ENCODE data around the gene HDDC3. TPM values are rescaled to one million over a fixed set of nuclear protein-coding genes. Genes with fewer than 3 reads are reported as not detected.

HDDC3 gene
- polyA plus RNA-seq, 1 donor (not counting 4 experiments of a cell fraction or from before 2014, with no cell fraction given) = 11.8 TPM

- H3K4me3 ChIP-seq (ENCODE audit: control insufficient read depth in 2 of 3, extremely low read depth in 1 of 3, insufficient read depth in 2 of 3, low read depth in 1 of 3, low read length in 3 of 3) = no peak overlapping the region
- H3K36me3 ChIP-seq (ENCODE audit: control insufficient read depth in 2 of 2, extremely low read depth in 1 of 2, insufficient read depth in 2 of 2, low read length in 2 of 2) = peaks cover 1 to 41% of the 10 kb centered on the region in 2 experiments
- no peaks in the 10 kb centered on the region for H3K9me3 ChIP-seq (ENCODE audit: control insufficient read depth, low read depth, low read length)
- H2AFZ ChIP-seq (ENCODE audit: control insufficient read depth, low read length) = no peak overlapping the region
- TF ChIP-seq EZH2 (IDR thresholded peaks at IDR 0.05; ENCODE audit: low read length) = no peak
- no peak for TF ChIP-seq CTCF (optimal IDR thresholded peaks at IDR 0.05 in 1 of 3, IDR thresholded peaks at IDR 0.05 in 1 of 3, conservative IDR thresholded peaks at IDR 0.05 in 1 of 3; ENCODE audit: extremely low read depth in 1 of 3, insufficient read depth in 2 of 3, low read length in 3 of 3)
- H3K9me1 ChIP-seq (ENCODE audit: control insufficient read depth, extremely low read depth, insufficient read depth, low read length) = no peaks in the 10 kb centered on the region
- FAIRE-seq (no peak), DNase-seq (ENCODE audit: low read depth, low spot score) (no peak)
- no peak overlapping the region for H3K4me2 ChIP-seq (ENCODE audit: control insufficient read depth, extremely low read depth, insufficient read depth, low read depth, low read length)
- dilution Hi-C loops (cut with MboI; ENCODE audit: extremely low pct_ligation_motif_present, low sequenced_read_pairs) = no loop called here
- H3K9ac ChIP-seq (ENCODE audit: control insufficient read depth, extremely low read depth, insufficient read depth, low read length) = no peak overlapping the region
- H3K27ac ChIP-seq (ENCODE audit: control insufficient read depth, insufficient read depth, low read length) = no peak overlapping the region
- no peaks in the 10 kb centered on the region for H3K27me3 ChIP-seq (ENCODE audit: control insufficient read depth, extremely low read depth, insufficient read depth, low read length)
- H3K4me1 ChIP-seq (ENCODE audit: control insufficient read depth, extremely low read depth, insufficient read depth, low read length) = peaks cover 16% of the 10 kb centered on the region
- peaks cover 3% of the 10 kb centered on the region for H4K20me1 ChIP-seq (ENCODE audit: control insufficient read depth, extremely low read depth, insufficient read depth, low read length)
- no peaks in the 10 kb centered on the region for H3K79me2 ChIP-seq (ENCODE audit: control insufficient read depth, insufficient read depth, low read length)
These were observed 37.9 kb upstream of the HDDC3 start for GRCh38 chr15:90970274-90970673.

- Histone ChIP-seq H3K4me1 (ENCODE audit: control insufficient read depth, extremely low read depth, insufficient read depth, low read length) (peaks cover 16% of the 10 kb centered on the region), H4K20me1 (ENCODE audit: control insufficient read depth, extremely low read depth, insufficient read depth, low read length) (peaks cover 3% of the 10 kb centered on the region), H2AFZ (ENCODE audit: control insufficient read depth, low read length) (no peak overlapping the region), H3K4me2 (ENCODE audit: control insufficient read depth, extremely low read depth, insufficient read depth, low read depth, low read length) (no peak overlapping the region), H3K27me3 (ENCODE audit: control insufficient read depth, extremely low read depth, insufficient read depth, low read length) (no peaks in the 10 kb centered on the region), H3K36me3 (ENCODE audit: control insufficient read depth in 2 of 2, extremely low read depth in 1 of 2, insufficient read depth in 2 of 2, low read length in 2 of 2) (peaks cover 1 to 37% of the 10 kb centered on the region in 2 experiments), H3K9me3 (ENCODE audit: control insufficient read depth, low read depth, low read length) (no peaks in the 10 kb centered on the region), H3K79me2 (ENCODE audit: control insufficient read depth, insufficient read depth, low read length) (no peaks in the 10 kb centered on the region), H3K4me3 (ENCODE audit: control insufficient read depth in 2 of 3, extremely low read depth in 1 of 3, insufficient read depth in 2 of 3, low read depth in 1 of 3, low read length in 3 of 3) (no peak overlapping the region), H3K9me1 (ENCODE audit: control insufficient read depth, extremely low read depth, insufficient read depth, low read length) (no peaks in the 10 kb centered on the region), H3K9ac (ENCODE audit: control insufficient read depth, extremely low read depth, insufficient read depth, low read length) (no peak overlapping the region), H3K27ac (ENCODE audit: control insufficient read depth, insufficient read depth, low read length) (no peak overlapping the region)
- DNase-seq (ENCODE audit: low read depth, low spot score) (no peak), FAIRE-seq (no peak)
- TF ChIP-seq EZH2 (IDR thresholded peaks at IDR 0.05; ENCODE audit: low read length) = no peak
- TF ChIP-seq CTCF (optimal IDR thresholded peaks at IDR 0.05 in 1 of 3, IDR thresholded peaks at IDR 0.05 in 1 of 3, conservative IDR thresholded peaks at IDR 0.05 in 1 of 3; ENCODE audit: extremely low read depth in 1 of 3, insufficient read depth in 2 of 3, low read length in 3 of 3) = no peak
- dilution Hi-C loops (cut with MboI; ENCODE audit: extremely low pct_ligation_motif_present, low sequenced_read_pairs) = no loop called here
These were observed 36.1 kb upstream of the HDDC3 start for GRCh38 chr15:90968434-90968833.
